ENCODE data around the gene PLA2R1. TPM values are rescaled to one million over a fixed set of nuclear protein-coding genes. Genes with fewer than 3 reads are reported as not detected.

PLA2R1 gene
- total RNA-seq, 1 experiment from 2014 or later: 3.4 TPM

- H3K9me2 ChIP-seq (replicated peaks; ENCODE audit: low read length): no peaks in the 10 kb centered on the region
- H3K27ac ChIP-seq (ENCODE audit: low read length): no peak overlapping the region
- peaks cover 22% of the 10 kb centered on the region for H3K4me1 ChIP-seq (ENCODE audit: insufficient read depth, low read length)
- no peak overlapping the region for H3K4me3 ChIP-seq (ENCODE audit: low read length)
- H3F3A ChIP-seq (ENCODE audit: low read length, unreplicated experiment): no peaks in the 10 kb centered on the region
- H3K79me2 ChIP-seq (ENCODE audit: low read length): no peaks in the 10 kb centered on the region
- H3K9ac ChIP-seq (ENCODE audit: low read length): no peak overlapping the region
- H2AFZ ChIP-seq (ENCODE audit: low read length): no peak overlapping the region
- no peak overlapping the region for H3K4me2 ChIP-seq (ENCODE audit: low read length)
- POLR2A ChIA-PET (ENCODE audit: unreplicated experiment): no interaction called here
- DNase-seq (no peak), ATAC-seq (no peak)
- no peaks in the 10 kb centered on the region for H3K27me3 ChIP-seq (ENCODE audit: low read length)
- no peaks in the 10 kb centered on the region for H3K9me3 ChIP-seq (ENCODE audit: low read length)
- intact Hi-C loops (cut with micrococcal nuclease): no loop called here
- no TSS peak for BruUV-seq (replicated peaks)
- H3K36me3 ChIP-seq (ENCODE audit: low read depth, low read length): no peaks in the 10 kb centered on the region
- CTCF ChIA-PET: no interaction called here
- no peaks in the 10 kb centered on the region for H4K20me1 ChIP-seq (ENCODE audit: low read length)
- no peak for TF ChIP-seq EZH2phosphoT487 (IDR thresholded peaks at IDR 0.05; ENCODE audit: borderline replicate concordance, low read length)
- no peak for TF ChIP-seq EZH2 (IDR thresholded peaks at IDR 0.05; ENCODE audit: low read length, unreplicated experiment)
- TF ChIP-seq CTCF (conservative IDR thresholded peaks at IDR 0.05; ENCODE audit: low read depth, low read length): no peak
Measured at GRCh38 chr2:159895258-159896065, 167.0 kb downstream of the PLA2R1 start.

GRCh38 chr2:159894145-159894838, 168.1 kb downstream of the PLA2R1 start:
- Histone ChIP-seq H3K9me2 (replicated peaks; ENCODE audit: low read length) (no peaks in the 10 kb centered on the region), H3K79me2 (ENCODE audit: low read length) (no peaks in the 10 kb centered on the region), H3K27me3 (ENCODE audit: low read length) (no peaks in the 10 kb centered on the region), H3K4me2 (ENCODE audit: low read length) (no peak overlapping the region), H3K4me1 (ENCODE audit: insufficient read depth, low read length) (peaks cover 22% of the 10 kb centered on the region), H4K20me1 (ENCODE audit: low read length) (no peaks in the 10 kb centered on the region), H3K9ac (ENCODE audit: low read length) (no peak overlapping the region), H3F3A (ENCODE audit: low read length, unreplicated experiment) (no peaks in the 10 kb centered on the region), H2AFZ (ENCODE audit: low read length) (no peak overlapping the region), H3K36me3 (ENCODE audit: low read depth, low read length) (no peaks in the 10 kb centered on the region), H3K9me3 (ENCODE audit: low read length) (no peaks in the 10 kb centered on the region), H3K4me3 (ENCODE audit: low read length) (no peak overlapping the region), H3K27ac (ENCODE audit: low read length) (no peak overlapping the region)
- ATAC-seq (no peak), DNase-seq (no peak)
- POLR2A ChIA-PET (ENCODE audit: unreplicated experiment): no interaction called here
- no TSS peak for BruUV-seq (replicated peaks)
- CTCF ChIA-PET: no interaction called here
- intact Hi-C loops (cut with micrococcal nuclease): no loop called here
- TF ChIP-seq EZH2phosphoT487 (IDR thresholded peaks at IDR 0.05; ENCODE audit: borderline replicate concordance, low read length): no peak
- no peak for TF ChIP-seq CTCF (conservative IDR thresholded peaks at IDR 0.05; ENCODE audit: low read depth, low read length)
- no peak for TF ChIP-seq EZH2 (IDR thresholded peaks at IDR 0.05; ENCODE audit: low read length, unreplicated experiment)

All from PC-3 (cell line).